H9 (cell line): ENCODE results near the gene RBMX2. TPM values are rescaled to one million over a fixed set of nuclear protein-coding genes. Genes with fewer than 3 reads are reported as not detected.

Experiments
- DNase-seq: peaks from one replicate; pipeline ENCODE4 v3.0.0-alpha.2; 2017
- H2AFZ ChIP-seq: one replicate; pipeline ENCODE4 v1.6.1; 2013; ENCODE audit warnings: mild to moderate bottlenecking, low read length, control low read depth, moderate library complexity
- H2AK5ac ChIP-seq: 2 replicates; pipeline ENCODE4 v1.6.1; 2013; ENCODE audit warnings: low read length, control low read depth, mixed read lengths; ENCODE audit not compliant: insufficient read length
- H2BK120ac ChIP-seq: one replicate; pipeline ENCODE4 v1.6.1; 2013; ENCODE audit warnings: low read depth, mild to moderate bottlenecking, low read length, control low read depth, inconsistent platforms; ENCODE audit not compliant: poor library complexity, severe bottlenecking
- H2BK12ac ChIP-seq: 2 replicates; pipeline ENCODE4 v1.6.1; 2013; ENCODE audit warnings: low read length, control low read depth, mixed read lengths, low read depth; ENCODE audit not compliant: insufficient read length
- H2BK15ac ChIP-seq: 2 replicates; pipeline ENCODE4 v1.6.1; 2013; ENCODE audit warnings: low read depth, low read length, control low read depth
- H2BK20ac ChIP-seq: one replicate; pipeline ENCODE4 v1.6.1; 2013; ENCODE audit warnings: low read depth, mild to moderate bottlenecking, low read length, control low read depth, inconsistent platforms; ENCODE audit not compliant: poor library complexity, severe bottlenecking
- H2BK5ac ChIP-seq: 2 replicates; pipeline ENCODE4 v1.6.1; 2013; ENCODE audit warnings: low read length, control low read depth, mixed read lengths; ENCODE audit not compliant: insufficient read length
- H3K14ac ChIP-seq: 2 replicates; pipeline ENCODE4 v1.6.1; 2013; ENCODE audit warnings: low read length, control low read depth; ENCODE audit not compliant: insufficient read depth
- H3K18ac ChIP-seq: 2 replicates; pipeline ENCODE4 v1.6.1; 2013; ENCODE audit warnings: low read depth, mild to moderate bottlenecking, mixed read lengths, low read length, control low read depth; ENCODE audit not compliant: insufficient read length
- H3K23ac ChIP-seq: 2 replicates; pipeline ENCODE4 v1.6.1; 2013; ENCODE audit warnings: low read length, control low read depth, mixed read lengths, low read depth; ENCODE audit not compliant: insufficient read length
- H3K23me2 ChIP-seq: 2 replicates; pipeline ENCODE4 v1.6.1; 2013; ENCODE audit warnings: low read depth, mild to moderate bottlenecking, mixed read lengths, low read length, control low read depth; ENCODE audit not compliant: insufficient read length, poor library complexity, severe bottlenecking
- H3K27ac ChIP-seq: 2 replicates; pipeline ENCODE4 v1.5.1; 2013; ENCODE audit warnings: low read length, control low read depth, mixed read lengths, low read depth; ENCODE audit not compliant: insufficient read length
- H3K27me3 ChIP-seq: 2 replicates; pipeline ENCODE4 v1.6.1; 2013; ENCODE audit warnings: low read length, control low read depth, inconsistent platforms; ENCODE audit not compliant: insufficient read depth
- H3K4ac ChIP-seq: 2 replicates; pipeline ENCODE4 v1.6.1; 2013; ENCODE audit warnings: low read depth, mild to moderate bottlenecking, control low read depth, inconsistent platforms, low read length, moderate library complexity
- H3K4me1 ChIP-seq: 2 replicates; pipeline ENCODE4 v1.6.1; 2013; ENCODE audit warnings: low read length, control low read depth, inconsistent platforms; ENCODE audit not compliant: insufficient read depth
- H3K4me2 ChIP-seq: 2 replicates; pipeline ENCODE4 v1.6.1; 2013; ENCODE audit warnings: low read length, control low read depth, mixed read lengths; ENCODE audit not compliant: insufficient read length, insufficient read depth
- H3K56ac ChIP-seq: 2 replicates; pipeline ENCODE4 v1.6.1; 2013; ENCODE audit warnings: low read depth, mild to moderate bottlenecking, mixed read lengths, low read length, control low read depth; ENCODE audit not compliant: insufficient read length
- H3K79me1 ChIP-seq: 2 replicates; pipeline ENCODE4 v1.6.1; 2013; ENCODE audit warnings: low read depth, mild to moderate bottlenecking, moderate library complexity, low read length, control low read depth, inconsistent platforms; ENCODE audit not compliant: insufficient read depth, poor library complexity, severe bottlenecking
- H3K79me2 ChIP-seq: 2 replicates; pipeline ENCODE4 v1.6.1; 2013; ENCODE audit warnings: low read length, control low read depth, inconsistent platforms; ENCODE audit not compliant: insufficient read depth
- H3K9ac ChIP-seq: 2 replicates; pipeline ENCODE4 v1.6.1; 2013; ENCODE audit warnings: low read length, control low read depth, mixed read lengths; ENCODE audit not compliant: insufficient read length; ENCODE audit errors: extremely low read depth
- H3K9me3 ChIP-seq: one replicate; pipeline ENCODE4 v1.6.1; 2013; ENCODE audit warnings: low read depth, low read length, inconsistent platforms; ENCODE audit not compliant: control insufficient read depth
- H3T11ph ChIP-seq: one replicate; pipeline ENCODE4 v1.6.1; 2013; ENCODE audit warnings: mild to moderate bottlenecking, low read length, control low read depth, inconsistent platforms
- H4K20me1 ChIP-seq: one replicate; pipeline ENCODE4 v1.6.1; 2013; ENCODE audit not compliant: control insufficient read depth, insufficient read length, insufficient read depth
- H4K5ac ChIP-seq: 2 replicates; pipeline ENCODE4 v1.6.1; 2013; ENCODE audit warnings: low read depth, mild to moderate bottlenecking, mixed read lengths, low read length, control low read depth; ENCODE audit not compliant: insufficient read length
- H4K8ac ChIP-seq: replicated peaks from 2 replicates; pipeline ENCODE4 v1.6.1; 2013; ENCODE audit warnings: low read length, control low read depth, mixed read lengths, low read depth; ENCODE audit not compliant: insufficient read length
- H4K91ac ChIP-seq: 2 replicates; pipeline ENCODE4 v1.6.1; 2013; ENCODE audit warnings: low read depth, mild to moderate bottlenecking, moderate library complexity, mixed read lengths, low read length, control low read depth; ENCODE audit not compliant: insufficient read length
- H3K27ac Mint-ChIP-seq, 3 experiments: 2 replicates in 2 of 3; 3 replicates in 1 of 3; pipeline ENCODE4 v1.8.0; 2020 to 2021; ENCODE audit warnings: mixed read lengths in 3 of 3, mild to moderate bottlenecking in 1 of 3, moderate library complexity in 1 of 3
- H3K27me3 Mint-ChIP-seq: 2 replicates; pipeline ENCODE4 v1.8.0; 2021; ENCODE audit warnings: low read depth, mild to moderate bottlenecking, moderate library complexity, mixed read lengths
- H3K36me3 Mint-ChIP-seq, 3 experiments: 2 replicates in 2 of 3; 3 replicates in 1 of 3; pipeline ENCODE4 v1.8.0; 2020 to 2021; ENCODE audit warnings: low read depth in 3 of 3, mixed read lengths in 3 of 3; ENCODE audit not compliant: insufficient read depth in 1 of 3
- H3K4me1 Mint-ChIP-seq, 2 experiments: 2 replicates each; pipeline ENCODE4 v1.8.0; 2020; ENCODE audit warnings: mixed read lengths in 2 of 2
- H3K4me3 Mint-ChIP-seq, 2 experiments: 2 replicates in 1 of 2; 3 replicates in 1 of 2; pipeline ENCODE4 v1.8.0; 2020 to 2021; ENCODE audit warnings: mild to moderate bottlenecking in 2 of 2, mixed read lengths in 2 of 2, moderate library complexity in 1 of 2
- H3K9me3 Mint-ChIP-seq, 2 experiments: 2 replicates in 1 of 2; 3 replicates in 1 of 2; pipeline ENCODE4 v1.8.0; 2020; ENCODE audit warnings: mild to moderate bottlenecking in 2 of 2, mixed read lengths in 2 of 2, moderate library complexity in 1 of 2
- total RNA-seq: library from RNA; stranded (reverse); gene quantifications from 2 replicates; pipeline ENCODE4 v1.2.1, GENCODE V29; 2021
- TF ChIP-seq, protein P1 (sequence below): fragments of 200-600 bp; sonication (generic); conservative IDR thresholded peaks from 3 replicates; pipeline ENCODE4 v1.8.0; 2021; ENCODE audit warnings: antibody characterized with exemption, mild to moderate bottlenecking

RBMX2 gene
- total RNA-seq, 1 experiment from 2014 or later, result 22.1 TPM

DNA sequence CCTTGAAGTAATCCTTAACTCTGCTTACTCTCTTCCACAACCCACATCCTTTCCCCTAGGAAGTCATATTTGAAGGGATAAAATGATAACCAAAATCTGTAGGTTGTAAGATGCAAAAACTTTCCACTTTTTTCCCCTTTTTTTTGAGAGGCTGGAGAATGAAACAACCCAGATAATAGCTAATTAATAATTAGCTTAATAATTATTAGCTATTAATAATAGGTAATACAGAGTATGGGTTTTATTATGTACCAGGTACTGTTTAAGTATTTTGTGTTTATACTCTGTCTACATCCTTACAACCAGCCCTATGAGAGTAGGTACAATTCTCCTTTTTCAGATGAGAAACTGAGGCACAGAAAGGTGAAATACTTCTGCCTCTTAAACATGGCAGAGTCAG, 25.7 kb upstream of the RBMX2 start:
- peaks cover 16% of the 10 kb centered on the region for H3K9me3 ChIP-seq
- H2BK15ac ChIP-seq, result no peak overlapping the region
- H4K91ac ChIP-seq, result no peak overlapping the region
- H2BK20ac ChIP-seq, result no peak overlapping the region
- no peak overlapping the region for H3K56ac ChIP-seq
- Mint-ChIP-seq H3K36me3 (peaks cover 0 to 2% (median 0%) of the 10 kb centered on the region in 3 experiments; a peak in 4 of 7 replicates), H3K27me3 (no peaks in the 10 kb centered on the region), H3K4me1 (no peaks in the 10 kb centered on the region), H3K9me3 (peaks cover 0 to 13% of the 10 kb centered on the region in 2 experiments; a peak in 2 of 5 replicates), H3K27ac (no peak overlapping the region), H3K4me3 (no peak overlapping the region)
- TF ChIP-seq, protein P1, sequence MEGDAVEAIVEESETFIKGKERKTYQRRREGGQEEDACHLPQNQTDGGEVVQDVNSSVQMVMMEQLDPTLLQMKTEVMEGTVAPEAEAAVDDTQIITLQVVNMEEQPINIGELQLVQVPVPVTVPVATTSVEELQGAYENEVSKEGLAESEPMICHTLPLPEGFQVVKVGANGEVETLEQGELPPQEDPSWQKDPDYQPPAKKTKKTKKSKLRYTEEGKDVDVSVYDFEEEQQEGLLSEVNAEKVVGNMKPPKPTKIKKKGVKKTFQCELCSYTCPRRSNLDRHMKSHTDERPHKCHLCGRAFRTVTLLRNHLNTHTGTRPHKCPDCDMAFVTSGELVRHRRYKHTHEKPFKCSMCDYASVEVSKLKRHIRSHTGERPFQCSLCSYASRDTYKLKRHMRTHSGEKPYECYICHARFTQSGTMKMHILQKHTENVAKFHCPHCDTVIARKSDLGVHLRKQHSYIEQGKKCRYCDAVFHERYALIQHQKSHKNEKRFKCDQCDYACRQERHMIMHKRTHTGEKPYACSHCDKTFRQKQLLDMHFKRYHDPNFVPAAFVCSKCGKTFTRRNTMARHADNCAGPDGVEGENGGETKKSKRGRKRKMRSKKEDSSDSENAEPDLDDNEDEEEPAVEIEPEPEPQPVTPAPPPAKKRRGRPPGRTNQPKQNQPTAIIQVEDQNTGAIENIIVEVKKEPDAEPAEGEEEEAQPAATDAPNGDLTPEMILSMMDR, result no peak
- no peak overlapping the region for H3K27ac ChIP-seq
- no peak overlapping the region for H3K18ac ChIP-seq
- no peaks in the 10 kb centered on the region for H3K4me1 ChIP-seq
- H3K23me2 ChIP-seq, result no peaks in the 10 kb centered on the region
- no peak overlapping the region for H2BK5ac ChIP-seq
- no peak overlapping the region for H2AFZ ChIP-seq
- no peak overlapping the region for H3K23ac ChIP-seq
- DNase-seq, result no peak
- H4K20me1 ChIP-seq, result no peaks in the 10 kb centered on the region
- H3K14ac ChIP-seq, result no peak overlapping the region
- no peaks in the 10 kb centered on the region for H3K79me2 ChIP-seq
- H2BK12ac ChIP-seq, result no peak overlapping the region
- no peak overlapping the region for H2BK120ac ChIP-seq
- no peak overlapping the region for H3T11ph ChIP-seq
- H3K4ac ChIP-seq, result no peak overlapping the region
- H3K27me3 ChIP-seq, result no peaks in the 10 kb centered on the region
- no peak overlapping the region for H4K8ac ChIP-seq
- no peak overlapping the region for H4K5ac ChIP-seq
- no peak overlapping the region for H3K9ac ChIP-seq
- no peak overlapping the region for H3K4me2 ChIP-seq
- no peak overlapping the region for H2AK5ac ChIP-seq
- H3K79me1 ChIP-seq, result no peaks in the 10 kb centered on the region
